Measurements from ENCODE around the gene D2HGDH.
"Not testable (repeated sequence)": the region's sequence is repeated elsewhere in the genome, so short reads cannot be mapped to it uniquely, and the experiment has no call there.

D2HGDH gene

DNA sequence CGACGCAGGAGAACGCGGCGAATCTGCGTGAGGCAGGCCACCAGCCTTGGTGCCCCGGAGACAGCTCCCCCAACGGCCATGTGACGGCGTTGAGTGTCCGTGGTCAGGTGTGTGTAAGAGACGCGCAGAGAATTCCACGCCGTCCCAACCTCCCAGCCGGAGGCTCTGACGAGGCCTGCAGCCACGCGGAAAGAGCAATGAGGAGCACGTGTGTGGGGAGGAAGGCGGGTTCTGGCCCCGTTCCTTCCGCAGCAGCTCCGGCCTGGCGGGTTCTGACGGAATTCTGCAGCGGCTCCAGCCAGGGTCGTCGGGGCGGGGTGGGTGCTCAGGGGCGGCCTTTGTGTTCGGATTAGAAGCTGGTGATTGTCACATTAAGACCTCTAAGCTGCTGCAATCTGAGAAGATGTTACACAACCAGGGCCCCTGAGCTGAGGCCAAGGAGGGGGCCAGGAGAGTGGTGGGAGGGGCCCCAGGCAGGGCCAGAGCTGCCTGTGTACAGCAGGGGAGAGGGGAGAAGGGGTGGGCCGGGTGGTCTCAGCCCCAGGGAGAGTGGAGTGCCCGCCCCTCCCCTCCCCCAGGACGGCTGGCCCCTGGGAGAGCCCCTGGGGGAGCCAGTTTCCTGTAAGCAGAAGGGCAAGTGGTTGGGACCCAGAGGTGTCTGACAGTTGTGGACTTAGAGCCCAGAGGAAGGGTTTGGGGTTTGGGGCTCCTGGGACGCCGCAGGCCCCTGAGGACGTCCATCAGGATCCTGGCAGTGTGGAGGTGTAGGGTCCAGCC is 37.0 kb downstream of the D2HGDH start:
- no peak for DNase-seq

DNA sequence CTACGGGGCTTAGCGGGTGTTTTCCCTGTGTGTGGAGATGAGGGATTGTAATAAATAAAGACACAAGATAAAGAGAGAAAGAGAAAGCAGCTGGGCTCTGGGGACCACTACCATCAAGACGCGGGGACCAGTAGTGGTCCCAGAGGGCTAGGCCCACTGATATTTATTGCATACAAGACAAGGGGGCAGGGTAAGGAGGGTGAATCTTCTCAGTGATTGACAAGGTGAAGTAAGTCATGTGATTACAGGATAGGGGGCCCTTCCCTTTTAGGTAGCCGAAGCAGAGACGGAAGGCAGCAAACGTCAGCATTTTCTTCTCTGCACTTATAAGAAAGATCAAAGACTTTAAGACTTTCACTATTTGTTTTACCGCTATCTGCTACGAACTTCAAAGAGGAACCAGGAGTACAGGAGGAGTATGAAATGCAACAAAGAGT is 37.7 kb downstream of the D2HGDH start:
- DNase-seq: no peak

- no peak for DNase-seq
Measured at GRCh38 chr2:241773511-241774418, 39.3 kb downstream of the D2HGDH start.

GRCh38 chr2:241774419-241775222 is 40.2 kb downstream of the D2HGDH start:
- DNase-seq: no peak

- DNase-seq: no peak
Measured at GRCh38 chr2:241775223-241776177, 41.1 kb downstream of the D2HGDH start.

GRCh38 chr2:241776336-241777169 is 42.1 kb downstream of the D2HGDH start, which contains the start of gene GAL3ST2:
Gene GAL3ST2, plus strand, starts transcription at chr2:241776822. Its CDS starts 134 bp downstream, at chr2:241776956.
- DNase-seq: no peak

DNA sequence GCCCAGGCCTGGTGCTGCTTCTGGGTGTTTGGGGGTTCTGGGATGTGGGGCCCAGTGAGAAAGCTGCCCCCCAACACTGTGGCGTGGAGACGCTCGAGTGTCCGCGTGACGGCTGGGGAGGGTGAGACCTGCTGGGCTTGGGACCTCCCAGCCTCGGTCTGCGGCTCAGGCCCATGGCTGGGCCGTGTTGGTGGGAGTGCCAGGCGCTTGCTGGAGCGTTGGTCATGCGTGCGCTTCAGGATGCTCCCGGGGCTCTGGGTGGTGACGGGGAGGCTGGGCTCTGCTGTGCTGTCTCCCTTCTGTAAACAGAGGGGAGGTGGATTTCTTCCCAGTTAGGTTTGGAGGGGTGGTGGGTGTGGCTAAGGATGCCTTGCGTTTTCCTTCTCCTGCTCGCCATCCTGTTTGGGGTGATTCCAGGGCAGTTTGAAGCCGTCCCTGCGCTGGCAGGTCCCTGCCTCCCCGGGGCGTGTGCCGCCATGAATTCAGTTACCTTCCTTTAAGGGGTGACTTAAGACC is 42.8 kb downstream of the D2HGDH start:
- no peak for DNase-seq

DNA sequence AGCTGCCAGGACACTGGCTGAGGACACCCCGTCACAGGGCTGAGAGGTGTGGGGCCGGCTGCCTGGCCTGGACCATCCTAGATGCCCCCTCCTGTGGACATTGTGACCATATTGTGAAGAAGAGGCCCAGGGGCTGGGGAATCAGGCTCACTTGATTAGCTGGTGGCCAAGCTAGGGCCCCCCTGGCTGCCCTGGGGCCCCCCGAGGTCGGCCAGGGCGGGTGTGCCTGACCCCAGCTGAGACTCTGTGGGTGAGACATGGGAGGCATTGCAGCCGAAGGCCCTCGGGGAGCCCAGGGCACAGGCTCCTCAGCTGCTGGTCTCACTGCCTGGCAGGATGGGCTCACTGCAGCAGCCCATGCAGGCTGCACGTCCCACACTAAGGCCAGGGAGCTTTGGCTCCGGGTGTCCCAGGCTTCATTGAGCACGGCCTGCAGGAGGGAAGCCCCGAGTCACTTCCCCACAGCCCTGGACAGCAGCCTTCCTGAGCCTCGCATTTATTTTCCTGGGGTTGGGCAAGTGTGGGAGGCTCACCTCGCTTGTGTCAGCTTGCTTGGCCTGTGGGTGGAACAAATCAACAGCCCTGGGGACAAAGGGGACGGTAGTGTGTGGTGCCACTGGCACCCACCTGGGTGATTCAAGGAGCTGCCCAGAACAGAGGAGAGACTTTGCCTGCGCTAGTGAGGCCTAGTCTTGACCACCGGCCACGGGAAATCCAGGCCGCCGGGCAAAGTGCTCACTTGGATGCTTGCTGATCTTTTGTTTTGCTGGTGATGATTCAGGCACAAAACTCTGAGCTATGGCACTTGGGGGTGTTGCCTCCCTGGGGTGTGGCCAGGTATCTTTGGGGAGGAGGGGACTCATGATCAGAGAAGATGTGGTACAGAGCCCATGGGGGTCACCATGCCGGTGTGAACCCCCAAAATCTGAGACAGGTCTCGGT is 43.5 kb downstream of the D2HGDH start:
- no peak for DNase-seq

DNA sequence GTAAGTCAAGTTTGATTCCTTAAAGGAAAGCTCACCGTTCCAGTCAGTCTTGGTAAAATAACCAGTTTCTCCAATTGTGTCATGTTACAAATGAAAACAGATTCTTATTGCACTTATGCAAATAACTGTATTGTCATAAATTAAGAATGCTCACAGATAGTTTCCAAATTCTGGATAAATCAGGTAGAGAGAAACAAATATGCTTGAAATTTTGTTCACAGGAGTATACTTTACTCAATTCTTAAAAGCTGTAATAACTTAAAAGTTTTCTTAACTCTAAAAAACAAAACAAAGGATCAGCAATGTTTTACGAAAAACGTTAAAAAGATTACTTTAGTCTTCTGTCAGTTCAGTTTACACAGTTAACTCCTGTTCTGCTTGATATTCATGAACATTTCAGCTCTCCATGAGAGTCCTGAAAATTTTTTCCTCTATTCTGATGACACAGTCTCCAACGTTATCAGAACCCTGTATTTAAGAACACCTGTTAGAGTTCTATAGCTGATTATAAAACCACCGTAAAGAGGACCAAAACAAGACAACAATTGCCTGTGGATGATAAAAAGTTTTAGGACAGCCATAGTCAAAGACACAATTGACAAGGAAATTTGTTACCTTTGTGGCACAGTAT is 46.6 kb downstream of the D2HGDH start:
- DNase-seq: no peak

DNA sequence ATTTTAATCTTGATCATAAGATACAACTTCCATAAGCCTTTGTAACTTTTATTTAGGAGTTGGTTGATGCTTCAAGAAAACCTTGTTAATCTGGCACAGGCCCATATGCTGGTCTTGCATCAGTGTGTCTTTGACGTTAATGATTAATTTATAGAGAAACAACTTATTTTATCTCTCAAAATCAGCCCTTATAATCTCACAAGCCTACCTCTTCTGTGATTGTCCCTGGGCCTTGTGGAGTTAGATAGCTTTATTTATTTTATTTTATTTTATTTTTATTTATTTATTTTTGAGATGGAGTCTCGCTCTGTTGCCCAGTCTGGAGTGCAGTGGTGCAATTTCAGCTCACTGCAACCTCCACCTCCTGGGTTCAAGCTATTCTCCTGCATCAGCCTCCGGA is 47.6 kb downstream of the D2HGDH start:
- not testable (repeated sequence) for DNase-seq

GRCh38 chr2:241788135-241788534 is 53.7 kb downstream of the D2HGDH start:
- DNase-seq: no peak

- DNase-seq: no peak
Measured at GRCh38 chr2:241788572-241788971, 54.1 kb downstream of the D2HGDH start.

DNA sequence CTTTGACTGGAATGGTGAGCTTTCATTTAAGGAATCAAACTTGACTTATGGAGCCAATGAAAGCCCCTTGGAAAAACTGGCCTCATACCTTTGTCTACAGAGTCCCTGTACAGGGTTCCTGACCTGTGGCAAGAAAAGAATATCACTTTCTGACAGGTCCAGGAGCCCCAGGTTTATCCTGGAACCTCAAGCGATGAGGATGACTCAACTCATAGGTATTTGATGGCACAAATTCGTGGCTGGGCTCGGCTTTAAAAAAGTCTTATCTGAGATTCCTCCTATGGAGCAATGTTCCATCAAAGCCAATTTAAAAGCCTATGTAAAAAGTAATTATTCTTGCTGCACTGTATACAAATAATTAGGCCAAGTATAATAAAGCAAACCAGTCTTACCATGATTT is 57.0 kb downstream of the D2HGDH start:
- not testable (repeated sequence) for DNase-seq

DNA sequence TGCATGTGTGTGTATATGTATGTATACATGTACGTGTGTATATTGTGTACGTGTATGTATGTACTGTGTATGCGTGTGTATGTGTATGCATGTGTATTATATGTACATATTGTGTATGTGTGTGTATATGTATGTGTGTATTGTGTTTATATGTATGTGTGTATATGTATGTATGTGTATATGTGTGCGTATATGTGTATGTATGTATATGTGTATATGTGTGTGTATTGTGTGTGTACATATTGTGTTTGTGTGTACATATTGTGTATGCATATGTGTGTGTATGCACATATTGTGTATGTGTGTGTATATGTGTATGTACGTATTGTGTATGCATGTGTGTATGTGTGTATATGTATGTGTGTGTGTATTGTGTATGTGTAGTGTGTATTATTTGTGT is 59.0 kb downstream of the D2HGDH start:
- DNase-seq: no peak

DNA sequence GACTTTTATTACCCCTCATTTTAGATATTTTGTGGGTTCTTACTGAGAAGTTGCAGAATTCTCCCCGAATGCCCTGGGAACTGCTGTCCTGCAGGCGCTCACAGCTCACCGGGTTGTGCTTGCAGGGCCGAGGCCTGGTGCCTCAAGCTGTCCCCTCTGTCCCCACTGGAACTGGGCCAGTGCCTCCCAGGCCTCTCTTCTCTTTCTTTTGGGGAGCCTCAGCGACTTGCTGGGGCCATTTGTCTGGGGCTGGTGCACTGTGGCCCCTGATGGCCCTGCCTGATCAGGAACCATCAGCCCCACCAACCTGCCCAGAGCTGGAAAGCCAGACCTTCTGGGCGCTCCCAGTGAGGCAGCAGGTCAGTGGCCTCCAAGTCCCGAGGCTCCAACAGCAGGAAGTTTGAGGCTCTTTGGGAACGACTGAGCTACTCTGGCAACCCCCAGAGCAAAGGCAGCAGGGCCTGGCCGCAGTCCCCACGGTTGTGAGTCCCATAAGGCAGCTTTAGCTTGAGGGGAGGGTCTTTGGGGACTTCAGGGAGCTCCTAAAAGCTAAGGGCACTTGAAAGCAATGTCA is 59.9 kb downstream of the D2HGDH start:
- DNase-seq: no peak

- DNase-seq: no peak
Measured at GRCh38 chr2:241795021-241795999, 60.9 kb downstream of the D2HGDH start.

- no peak for DNase-seq
Measured at GRCh38 chr2:241796209-241796608, 61.8 kb downstream of the D2HGDH start.

Data from SIG-M5 (cell line).